IPS-NIHi11 (cell line): ENCODE measurements around the gene RPAP3.

ENCODE experiments used
- DNase-seq: peaks from one replicate; pipeline ENCODE4 v3.0.0; 2012; ENCODE audit warnings: mixed read lengths, low spot score

Gene RPAP3

GRCh38 chr12:47718531-47718930, 12.7 kb upstream of the RPAP3 start:
- no peak for DNase-seq

GRCh38 chr12:47717443-47718193, 11.8 kb upstream of the RPAP3 start:
- DNase-seq, result peak; percentile 95

GRCh38 chr12:47717046-47717442, 11.2 kb upstream of the RPAP3 start:
- DNase-seq, result no peak

GRCh38 chr12:47715877-47716548, 10.2 kb upstream of the RPAP3 start:
- DNase-seq, result no peak

GRCh38 chr12:47715393-47715876, 9.6 kb upstream of the RPAP3 start:
- DNase-seq, result peak; percentile 75

- DNase-seq, result no peak
Measured at GRCh38 chr12:47714826-47715386, 9.1 kb upstream of the RPAP3 start.

- no peak for DNase-seq
Measured at GRCh38 chr12:47712171-47712570, 6.3 kb upstream of the RPAP3 start.

- no peak for DNase-seq
Measured at GRCh38 chr12:47711448-47711847, 5.6 kb upstream of the RPAP3 start.

- DNase-seq, result no peak
Measured at GRCh38 chr12:47710278-47710677, 4.4 kb upstream of the RPAP3 start.

- no peak for DNase-seq
Measured at GRCh38 chr12:47709671-47710070, 3.8 kb upstream of the RPAP3 start.

- DNase-seq, result no peak
Measured at GRCh38 chr12:47709237-47709636, 3.4 kb upstream of the RPAP3 start.

GRCh38 chr12:47707905-47708543, 2.2 kb upstream of the RPAP3 start:
- DNase-seq, result no peak

GRCh38 chr12:47707355-47707754, 1.5 kb upstream of the RPAP3 start:
- no peak for DNase-seq

GRCh38 chr12:47705229-47705565, 633 bp downstream of the RPAP3 start:
- no peak for DNase-seq

GRCh38 chr12:47704719-47705118, 1.1 kb downstream of the RPAP3 start:
- no peak for DNase-seq

GRCh38 chr12:47700263-47700662, 5.6 kb downstream of the RPAP3 start:
- no peak for DNase-seq

GRCh38 chr12:47698631-47699030, 7.2 kb downstream of the RPAP3 start:
- DNase-seq, result no peak

- DNase-seq, result no peak
Measured at GRCh38 chr12:47698055-47698454, 7.8 kb downstream of the RPAP3 start.

GRCh38 chr12:47689215-47689614, 16.6 kb downstream of the RPAP3 start:
- no peak for DNase-seq

- no peak for DNase-seq
Measured at GRCh38 chr12:47687636-47688035, 18.2 kb downstream of the RPAP3 start.

- DNase-seq, result peak; percentile 42
Measured at GRCh38 chr12:47686645-47687240, 19.1 kb downstream of the RPAP3 start.

GRCh38 chr12:47679785-47680184, 26.0 kb downstream of the RPAP3 start:
- DNase-seq, result no peak
